HepG2 (cell line): Measurements from ENCODE around the gene HEY2. TPM values are rescaled to one million over a fixed set of nuclear protein-coding genes. Genes with fewer than 3 reads are reported as not detected.

Source experiments
- BRCA1 ChIP-seq: sonication (generic); formaldehyde crosslinking; IDR thresholded peaks from 2 replicates; pipeline ENCODE4 v1.4.0; 2020; ENCODE audit warnings: missing genetic modification reagents
- ELF3 ChIP-seq: IDR thresholded peaks from 2 replicates; pipeline ENCODE4 v1.6.1; 2016; ENCODE audit warnings: missing genetic modification reagents, missing compliant biosample characterization
- FOXK2 ChIP-seq: fragments of 450-650 bp; IDR thresholded peaks from 2 replicates; pipeline ENCODE4 v1.6.1; 2016
- GMEB1 ChIP-seq: sonication (generic); formaldehyde crosslinking; IDR thresholded peaks from 2 replicates; pipeline ENCODE4 v1.5.1; 2020; ENCODE audit warnings: missing genetic modification reagents, mild to moderate bottlenecking, borderline replicate concordance
- JUN ChIP-seq: sonication (generic); formaldehyde crosslinking; IDR thresholded peaks from 2 replicates; pipeline ENCODE4 v1.4.0; 2020; ENCODE audit warnings: mild to moderate bottlenecking, missing genetic modification reagents
- KLF16 ChIP-seq, 2 experiments: sonication (generic) in 1 of 2; formaldehyde crosslinking in 1 of 2; IDR thresholded peaks; 2 replicates each; pipeline versions ENCODE4 v1.6.1 to v1.8.0; 2016 to 2023; ENCODE audit warnings: missing genetic modification reagents in 2 of 2, missing compliant biosample characterization in 1 of 2
- POLR2AphosphoS5 ChIP-seq: IDR thresholded peaks from 2 replicates; pipeline ENCODE4 v1.6.1; 2012; ENCODE audit warnings: low read depth, low read length
- SATB2 ChIP-seq: sonication (generic); formaldehyde crosslinking; IDR thresholded peaks from 2 replicates; pipeline ENCODE4 v1.5.0; 2020; ENCODE audit warnings: missing genetic modification reagents
- SMAD3 ChIP-seq: sonication (generic); formaldehyde crosslinking; IDR thresholded peaks from 2 replicates; pipeline ENCODE4 v1.4.0; 2020; ENCODE audit warnings: missing genetic modification reagents
- SPEN ChIP-seq: sonication (generic); formaldehyde crosslinking; IDR thresholded peaks from 2 replicates; pipeline ENCODE4 v1.5.1; 2020; ENCODE audit warnings: low read depth, mild to moderate bottlenecking, missing genetic modification reagents
- ZBED4 ChIP-seq: sonication (generic); formaldehyde crosslinking; IDR thresholded peaks from 2 replicates; pipeline ENCODE4 v1.4.0; 2020; ENCODE audit warnings: missing genetic modification reagents, borderline replicate concordance
- ZNF260 ChIP-seq: sonication (generic); formaldehyde crosslinking; IDR thresholded peaks from 2 replicates; pipeline ENCODE4 v1.4.0; 2020; ENCODE audit warnings: missing genetic modification reagents, low read depth, mild to moderate bottlenecking, borderline replicate concordance
- ZNF274 ChIP-seq: sonication (generic); formaldehyde crosslinking; IDR thresholded peaks from 2 replicates; pipeline ENCODE4 v1.5.1; 2020; ENCODE audit warnings: mild to moderate bottlenecking, missing genetic modification reagents
- ZNF292 ChIP-seq: sonication (generic); formaldehyde crosslinking; IDR thresholded peaks from 2 replicates; pipeline ENCODE4 v1.8.1; 2022; ENCODE audit warnings: mild to moderate bottlenecking, low read depth, missing genetic modification reagents, borderline replicate concordance
- ZNF407 ChIP-seq: sonication (generic); formaldehyde crosslinking; IDR thresholded peaks from one replicate; pipeline ENCODE4 v1.5.1; 2020; ENCODE audit warnings: mild to moderate bottlenecking, missing genetic modification reagents; ENCODE audit errors: not compliant biosample characterization
- ZNF740 ChIP-seq: sonication (generic); formaldehyde crosslinking; IDR thresholded peaks from 2 replicates; pipeline ENCODE4 v1.4.0; 2020; ENCODE audit warnings: missing genetic modification reagents
- polyA plus RNA-seq, 8 experiments: library from polyadenylated mRNA; depleted of rRNA in 3 of 8; stranded (reverse) in 7 of 8; unstranded in 1 of 8; fragments of >200 nt; fragmentation: Illumina TruSeq in 4 of 8; extraction: Trizol in 4 of 8; gene quantifications; 2 replicates each; pipeline versions ENCODE4 v1.2.1 to v1.2.3, GENCODE V29; 2011 to 2016; ENCODE audit warnings: low read depth in 4 of 8, missing spikeins in 1 of 8, mixed read lengths in 1 of 8; ENCODE audit not compliant: insufficient read depth in 1 of 8
- total RNA-seq, 5 experiments: library from RNA; depleted of rRNA; stranded (reverse); fragments of >200 nt; fragmentation: Illumina TruSeq; extraction: Trizol; gene quantifications; 2 replicates each; pipeline ENCODE4 v1.2.3, GENCODE V29; 2016; ENCODE audit warnings: low read depth in 1 of 5

HEY2 gene
- total and polyA plus RNA-seq, 2 of the 13 experiments (the other 11 are each of a cell fraction or from before 2014, with no cell fraction given): 0.04 TPM

GRCh38 chr6:125779924-125780539, 30.6 kb downstream of the HEY2 start (continued):
- TF ChIP-seq GMEB1 (no peak), JUN (no peak), ZBED4 (CRISPR knock-in tag) (peak; percentile 30), SATB2 (CRISPR knock-in tag) (peak; percentile 14; the same call in 1 of the 2 replicates), ELF3 (CRISPR knock-in tag) (peak; percentile 84), KLF16 (CRISPR knock-in tag; IDR thresholded peaks at IDR 0.05) (peak in 1 of 2 experiments; percentile 91; a peak in 2 of 4 replicates), ZNF260 (CRISPR knock-in tag) (no peak), ZNF407 (CRISPR knock-in tag) (no peak), SMAD3 (CRISPR knock-in tag) (peak; percentile 91), ZNF274 (no peak), ZNF740 (CRISPR knock-in tag) (no peak), ZNF292 (CRISPR knock-in tag) (no peak), BRCA1 (0 out of 2 replicates have a peak, but pooled peaks have one; percentile 58), POLR2AphosphoS5 (peak; percentile 66), FOXK2 (peak; percentile 64), SPEN (CRISPR knock-in tag) (no peak)
